ENCODE results near the gene KLHL17. TPM values are rescaled to one million over a fixed set of nuclear protein-coding genes. Genes with fewer than 3 reads are reported as not detected.

KLHL17 gene
- total and polyA plus RNA-seq, 4 donors: 0.98 to 5.4 (median 2.1) TPM

GRCh38 chr1:955474-955873, 4.9 kb upstream of the KLHL17 start:
- WGBS: 82% methylated on average over 6 of the region's 6 CpGs
- H3K9me3 ChIP-seq (ENCODE audit: control insufficient read depth in 4 of 4, low read length in 3 of 4): no peaks in the 10 kb centered on the region
- H3K36me3 ChIP-seq (ENCODE audit: control insufficient read depth in 4 of 4, insufficient read depth in 3 of 4, low read depth in 1 of 4, low read length in 3 of 4): peaks cover 18 to 61% (median 28%) of the 10 kb centered on the region in 4 donors
- no peaks in the 10 kb centered on the region for H3K27me3 ChIP-seq (ENCODE audit: control insufficient read depth in 4 of 4, insufficient read depth in 4 of 4, low read length in 3 of 4)
- H3K27ac ChIP-seq (ENCODE audit: low read depth in 1 of 2, low read length in 2 of 2): no peak overlapping the region
- H3K9ac ChIP-seq (ENCODE audit: low read depth in 1 of 2, low read length in 2 of 2): no peak overlapping the region
- no peak overlapping the region for H3K4me3 ChIP-seq (ENCODE audit: low read depth in 1 of 3, low read length in 3 of 3)
- peaks cover 6 to 24% (median 17%) of the 10 kb centered on the region in 4 donors for H3K4me1 ChIP-seq (ENCODE audit: control insufficient read depth in 4 of 4, insufficient read depth in 4 of 4, low read length in 3 of 4)
- DNase-seq (ENCODE audit: low spot score): no peak
- TF ChIP-seq, protein P1, sequence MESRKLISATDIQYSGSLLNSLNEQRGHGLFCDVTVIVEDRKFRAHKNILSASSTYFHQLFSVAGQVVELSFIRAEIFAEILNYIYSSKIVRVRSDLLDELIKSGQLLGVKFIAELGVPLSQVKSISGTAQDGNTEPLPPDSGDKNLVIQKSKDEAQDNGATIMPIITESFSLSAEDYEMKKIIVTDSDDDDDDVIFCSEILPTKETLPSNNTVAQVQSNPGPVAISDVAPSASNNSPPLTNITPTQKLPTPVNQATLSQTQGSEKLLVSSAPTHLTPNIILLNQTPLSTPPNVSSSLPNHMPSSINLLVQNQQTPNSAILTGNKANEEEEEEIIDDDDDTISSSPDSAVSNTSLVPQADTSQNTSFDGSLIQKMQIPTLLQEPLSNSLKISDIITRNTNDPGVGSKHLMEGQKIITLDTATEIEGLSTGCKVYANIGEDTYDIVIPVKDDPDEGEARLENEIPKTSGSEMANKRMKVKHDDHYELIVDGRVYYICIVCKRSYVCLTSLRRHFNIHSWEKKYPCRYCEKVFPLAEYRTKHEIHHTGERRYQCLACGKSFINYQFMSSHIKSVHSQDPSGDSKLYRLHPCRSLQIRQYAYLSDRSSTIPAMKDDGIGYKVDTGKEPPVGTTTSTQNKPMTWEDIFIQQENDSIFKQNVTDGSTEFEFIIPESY (IDR thresholded peaks at IDR 0.05): no peak
- TF ChIP-seq EGR1 (IDR thresholded peaks at IDR 0.05; ENCODE audit: low read depth in 2 of 2) (no peak), RXRA (IDR thresholded peaks at IDR 0.05) (no peak), HNF4G (IDR thresholded peaks at IDR 0.05) (no peak), CTCF (IDR thresholded peaks at IDR 0.05; ENCODE audit: low read depth, low read length, missing input control) (no peak), REST (IDR thresholded peaks at IDR 0.05) (no peak), JUND (IDR thresholded peaks at IDR 0.05) (no peak), FOXA2 (IDR thresholded peaks at IDR 0.05) (no peak), SP1 (IDR thresholded peaks at IDR 0.05) (no peak), GABPA (IDR thresholded peaks at IDR 0.05 in 1 of 2, conservative IDR thresholded peaks at IDR 0.05 in 1 of 2) (no peak), NR2F2 (IDR thresholded peaks at IDR 0.05) (no peak), HNF4A (conservative IDR thresholded peaks at IDR 0.05) (no peak), TAF1 (conservative IDR thresholded peaks at IDR 0.05) (no peak), YY1 (IDR thresholded peaks at IDR 0.05) (no peak), FOXA1 (IDR thresholded peaks at IDR 0.05) (no peak), RAD21 (IDR thresholded peaks at IDR 0.05) (no peak)
- TF ChIP-seq, protein P2, sequence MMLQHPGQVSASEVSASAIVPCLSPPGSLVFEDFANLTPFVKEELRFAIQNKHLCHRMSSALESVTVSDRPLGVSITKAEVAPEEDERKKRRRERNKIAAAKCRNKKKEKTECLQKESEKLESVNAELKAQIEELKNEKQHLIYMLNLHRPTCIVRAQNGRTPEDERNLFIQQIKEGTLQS (IDR thresholded peaks at IDR 0.05): no peak

DNA sequence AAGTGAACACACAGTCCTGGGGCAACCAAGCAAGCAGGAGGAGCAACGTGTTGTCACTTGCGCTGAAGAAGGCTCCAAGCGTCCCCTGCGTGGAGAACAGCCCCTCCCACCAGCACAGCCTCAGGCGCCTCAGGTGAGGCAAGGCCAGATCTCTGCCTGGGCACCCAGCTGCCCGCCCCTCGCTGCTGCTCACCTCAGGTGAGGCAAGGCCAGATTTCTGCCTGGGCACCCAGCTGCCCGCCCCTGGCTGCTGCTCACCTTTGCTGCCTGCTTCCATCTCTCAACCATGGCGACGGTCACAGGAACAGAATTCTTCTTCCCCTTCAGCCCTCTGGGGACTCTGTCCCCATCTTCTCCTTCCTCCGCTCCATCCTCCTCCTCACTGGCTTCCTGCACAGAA, 3.7 kb upstream of the KLHL17 start:
- Histone ChIP-seq H3K4me1 (ENCODE audit: control insufficient read depth in 4 of 4, insufficient read depth in 4 of 4, low read length in 3 of 4) (peaks cover 11 to 32% (median 20%) of the 10 kb centered on the region in 4 donors), H3K36me3 (ENCODE audit: control insufficient read depth in 4 of 4, insufficient read depth in 3 of 4, low read depth in 1 of 4, low read length in 3 of 4) (peaks cover 18 to 50% (median 21%) of the 10 kb centered on the region in 4 donors), H3K9me3 (ENCODE audit: control insufficient read depth in 4 of 4, low read length in 3 of 4) (no peaks in the 10 kb centered on the region), H3K4me3 (ENCODE audit: low read depth in 1 of 3, low read length in 3 of 3) (no peak overlapping the region), H3K27ac (ENCODE audit: low read depth in 1 of 2, low read length in 2 of 2) (no peak overlapping the region), H3K9ac (ENCODE audit: low read depth in 1 of 2, low read length in 2 of 2) (no peak overlapping the region), H3K27me3 (ENCODE audit: control insufficient read depth in 4 of 4, insufficient read depth in 4 of 4, low read length in 3 of 4) (no peaks in the 10 kb centered on the region)
- 98% methylated on average over 11 of the region's 11 CpGs for WGBS
- no peak for DNase-seq (ENCODE audit: low spot score)
- TF ChIP-seq RAD21 (IDR thresholded peaks at IDR 0.05) (no peak), HNF4A (conservative IDR thresholded peaks at IDR 0.05) (no peak), SP1 (IDR thresholded peaks at IDR 0.05) (no peak), REST (IDR thresholded peaks at IDR 0.05) (no peak), FOXA2 (IDR thresholded peaks at IDR 0.05) (no peak), YY1 (IDR thresholded peaks at IDR 0.05) (no peak), HNF4G (IDR thresholded peaks at IDR 0.05) (no peak)
- TF ChIP-seq, protein P1 (IDR thresholded peaks at IDR 0.05): no peak
- TF ChIP-seq, protein P2 (IDR thresholded peaks at IDR 0.05): no peak
